ENCODE data around the gene FMO5. TPM values are rescaled to one million over a fixed set of nuclear protein-coding genes. Genes with fewer than 3 reads are reported as not detected.

Gene FMO5
- total and polyA plus RNA-seq, 5 donors from 2014 or later: 0.28 to 1.9 (median 0.98) TPM

- no peaks in the 10 kb centered on the region for H3K4me1 ChIP-seq (ENCODE audit: control insufficient read depth, insufficient read depth, low read length, poor library complexity, severe bottlenecking)
- H3K27ac ChIP-seq (ENCODE audit: insufficient read depth, low read length, poor library complexity, severe bottlenecking): no peak overlapping the region
- Mint-ChIP-seq H3K4me3 (no peak overlapping the region), H3K4me1 (peaks cover 0 to 2% (median 0%) of the 10 kb centered on the region in 4 donors), H3K27me3 (no peaks in the 10 kb centered on the region), H3K9me3 (no peaks in the 10 kb centered on the region), H3K36me3 (peaks cover 2% of the 10 kb centered on the region), H3K27ac (no peak overlapping the region)
- DNase-seq: no peak
- no peak for ATAC-seq (ENCODE audit: low read depth in 2 of 2)
- H3K27me3 ChIP-seq (ENCODE audit: control insufficient read depth, insufficient read depth, low read length): peaks cover 2% of the 10 kb centered on the region
- H3K4me3 ChIP-seq (ENCODE audit: low read depth, low read length): no peak overlapping the region
- H3K9me3 ChIP-seq (ENCODE audit: control insufficient read depth in 2 of 2, low read length in 2 of 2): no peaks in the 10 kb centered on the region
- H3K36me3 ChIP-seq (ENCODE audit: control insufficient read depth, insufficient read depth, low read length): no peaks in the 10 kb centered on the region
Observed at GRCh38 chr1:147210987-147211386, 14.2 kb downstream of the FMO5 start.

- no peaks in the 10 kb centered on the region for H3K27me3 ChIP-seq (ENCODE audit: control insufficient read depth, insufficient read depth, low read length)
- Mint-ChIP-seq H3K9me3 (no peaks in the 10 kb centered on the region), H3K27me3 (no peaks in the 10 kb centered on the region), H3K27ac (no peak overlapping the region), H3K36me3 (peaks cover 2% of the 10 kb centered on the region), H3K4me3 (no peak overlapping the region), H3K4me1 (no peaks in the 10 kb centered on the region)
- no peaks in the 10 kb centered on the region for H3K4me1 ChIP-seq (ENCODE audit: control insufficient read depth, insufficient read depth, low read length, poor library complexity, severe bottlenecking)
- no peak overlapping the region for H3K4me3 ChIP-seq (ENCODE audit: low read depth, low read length)
- H3K27ac ChIP-seq (ENCODE audit: insufficient read depth, low read length, poor library complexity, severe bottlenecking): no peak overlapping the region
- ATAC-seq (ENCODE audit: low read depth in 2 of 2) (no peak), DNase-seq (no peak)
- no peaks in the 10 kb centered on the region for H3K36me3 ChIP-seq (ENCODE audit: control insufficient read depth, insufficient read depth, low read length)
- no peaks in the 10 kb centered on the region for H3K9me3 ChIP-seq (ENCODE audit: control insufficient read depth in 2 of 2, low read length in 2 of 2)
Observed at GRCh38 chr1:147209825-147210821, 15.0 kb downstream of the FMO5 start.

- Mint-ChIP-seq H3K4me3 (no peak overlapping the region), H3K27ac (no peak overlapping the region), H3K4me1 (peaks cover 0 to 3% (median 0%) of the 10 kb centered on the region in 4 donors), H3K36me3 (peaks cover 9% of the 10 kb centered on the region), H3K9me3 (no peaks in the 10 kb centered on the region), H3K27me3 (no peaks in the 10 kb centered on the region)
- Histone ChIP-seq H3K4me3 (ENCODE audit: low read depth, low read length) (no peak overlapping the region), H3K36me3 (ENCODE audit: control insufficient read depth, insufficient read depth, low read length) (no peaks in the 10 kb centered on the region), H3K4me1 (ENCODE audit: control insufficient read depth, insufficient read depth, low read length, poor library complexity, severe bottlenecking) (no peaks in the 10 kb centered on the region), H3K9me3 (ENCODE audit: control insufficient read depth in 2 of 2, low read length in 2 of 2) (no peaks in the 10 kb centered on the region), H3K27ac (ENCODE audit: insufficient read depth, low read length, poor library complexity, severe bottlenecking) (no peak overlapping the region), H3K27me3 (ENCODE audit: control insufficient read depth, insufficient read depth, low read length) (no peaks in the 10 kb centered on the region)
- DNase-seq (no peak), ATAC-seq (ENCODE audit: low read depth in 2 of 2) (no peak)
Observed at GRCh38 chr1:147208619-147209018, 16.5 kb downstream of the FMO5 start.

GRCh38 chr1:147207192-147207591 lies 17.9 kb downstream of the FMO5 start:
- no peaks in the 10 kb centered on the region for H3K4me1 ChIP-seq (ENCODE audit: control insufficient read depth, insufficient read depth, low read length, poor library complexity, severe bottlenecking)
- no peaks in the 10 kb centered on the region for H3K9me3 ChIP-seq (ENCODE audit: control insufficient read depth in 2 of 2, low read length in 2 of 2)
- H3K36me3 ChIP-seq (ENCODE audit: control insufficient read depth, insufficient read depth, low read length): no peaks in the 10 kb centered on the region
- Mint-ChIP-seq H3K27me3 (no peaks in the 10 kb centered on the region), H3K4me3 (no peak overlapping the region), H3K9me3 (no peaks in the 10 kb centered on the region), H3K36me3 (peaks cover 20% of the 10 kb centered on the region), H3K27ac (no peak overlapping the region), H3K4me1 (peaks cover 0 to 3% (median 0%) of the 10 kb centered on the region in 4 donors)
- H3K4me3 ChIP-seq (ENCODE audit: low read depth, low read length): no peak overlapping the region
- no peaks in the 10 kb centered on the region for H3K27me3 ChIP-seq (ENCODE audit: control insufficient read depth, insufficient read depth, low read length)
- H3K27ac ChIP-seq (ENCODE audit: insufficient read depth, low read length, poor library complexity, severe bottlenecking): no peak overlapping the region
- ATAC-seq (ENCODE audit: low read depth in 2 of 2) (no peak), DNase-seq (no peak)

- DNase-seq (no peak), ATAC-seq (ENCODE audit: low read depth in 2 of 2) (no peak)
- Histone ChIP-seq H3K27ac (ENCODE audit: insufficient read depth, low read length, poor library complexity, severe bottlenecking) (no peak overlapping the region), H3K9me3 (ENCODE audit: control insufficient read depth in 2 of 2, low read length in 2 of 2) (no peaks in the 10 kb centered on the region), H3K36me3 (ENCODE audit: control insufficient read depth, insufficient read depth, low read length) (no peaks in the 10 kb centered on the region), H3K27me3 (ENCODE audit: control insufficient read depth, insufficient read depth, low read length) (no peaks in the 10 kb centered on the region), H3K4me1 (ENCODE audit: control insufficient read depth, insufficient read depth, low read length, poor library complexity, severe bottlenecking) (no peaks in the 10 kb centered on the region), H3K4me3 (ENCODE audit: low read depth, low read length) (no peak overlapping the region)
- H3K4me1 Mint-ChIP-seq: peaks cover 0 to 8% (median 0%) of the 10 kb centered on the region in 4 donors
- no peaks in the 10 kb centered on the region for H3K9me3 Mint-ChIP-seq
- peaks cover 20% of the 10 kb centered on the region for H3K36me3 Mint-ChIP-seq
- no peaks in the 10 kb centered on the region for H3K27me3 Mint-ChIP-seq
- no peak overlapping the region for H3K27ac Mint-ChIP-seq
- H3K4me3 Mint-ChIP-seq: no peak overlapping the region
Observed at GRCh38 chr1:147204080-147204479, 21.1 kb downstream of the FMO5 start.

- DNase-seq (no peak), ATAC-seq (ENCODE audit: low read depth in 2 of 2) (no peak)
- Histone ChIP-seq H3K9me3 (ENCODE audit: control insufficient read depth in 2 of 2, low read length in 2 of 2) (no peaks in the 10 kb centered on the region), H3K36me3 (ENCODE audit: control insufficient read depth, insufficient read depth, low read length) (no peaks in the 10 kb centered on the region), H3K4me1 (ENCODE audit: control insufficient read depth, insufficient read depth, low read length, poor library complexity, severe bottlenecking) (no peaks in the 10 kb centered on the region), H3K27ac (ENCODE audit: insufficient read depth, low read length, poor library complexity, severe bottlenecking) (no peak overlapping the region), H3K4me3 (ENCODE audit: low read depth, low read length) (no peak overlapping the region), H3K27me3 (ENCODE audit: control insufficient read depth, insufficient read depth, low read length) (no peaks in the 10 kb centered on the region)
- Mint-ChIP-seq H3K4me3 (no peak overlapping the region), H3K4me1 (peaks cover 0 to 8% (median 3%) of the 10 kb centered on the region in 4 donors), H3K36me3 (peaks cover 20% of the 10 kb centered on the region), H3K27me3 (no peaks in the 10 kb centered on the region), H3K9me3 (no peaks in the 10 kb centered on the region), H3K27ac (no peak overlapping the region)
Observed at GRCh38 chr1:147202576-147202975, 22.6 kb downstream of the FMO5 start.

- Histone ChIP-seq H3K4me1 (ENCODE audit: control insufficient read depth, insufficient read depth, low read length, poor library complexity, severe bottlenecking) (no peaks in the 10 kb centered on the region), H3K27ac (ENCODE audit: insufficient read depth, low read length, poor library complexity, severe bottlenecking) (no peak overlapping the region), H3K27me3 (ENCODE audit: control insufficient read depth, insufficient read depth, low read length) (no peaks in the 10 kb centered on the region), H3K9me3 (ENCODE audit: control insufficient read depth in 2 of 2, low read length in 2 of 2) (no peaks in the 10 kb centered on the region), H3K36me3 (ENCODE audit: control insufficient read depth, insufficient read depth, low read length) (no peaks in the 10 kb centered on the region), H3K4me3 (ENCODE audit: low read depth, low read length) (no peak overlapping the region)
- DNase-seq (no peak), ATAC-seq (ENCODE audit: low read depth in 2 of 2) (no peak)
- Mint-ChIP-seq H3K27me3 (no peaks in the 10 kb centered on the region), H3K4me3 (no peak overlapping the region), H3K36me3 (peaks cover 21% of the 10 kb centered on the region), H3K9me3 (no peaks in the 10 kb centered on the region), H3K27ac (no peak overlapping the region), H3K4me1 (peaks cover 0 to 11% (median 3%) of the 10 kb centered on the region in 4 donors)
Observed at GRCh38 chr1:147201786-147202185, 23.4 kb downstream of the FMO5 start.

- Mint-ChIP-seq H3K27me3 (no peaks in the 10 kb centered on the region), H3K4me1 (peaks cover 0 to 14% (median 3%) of the 10 kb centered on the region in 4 donors), H3K9me3 (no peaks in the 10 kb centered on the region), H3K4me3 (no peak overlapping the region), H3K27ac (no peak overlapping the region), H3K36me3 (peaks cover 24% of the 10 kb centered on the region)
- Histone ChIP-seq H3K36me3 (ENCODE audit: control insufficient read depth, insufficient read depth, low read length) (no peaks in the 10 kb centered on the region), H3K4me3 (ENCODE audit: low read depth, low read length) (no peak overlapping the region), H3K4me1 (ENCODE audit: control insufficient read depth, insufficient read depth, low read length, poor library complexity, severe bottlenecking) (no peaks in the 10 kb centered on the region), H3K9me3 (ENCODE audit: control insufficient read depth in 2 of 2, low read length in 2 of 2) (no peaks in the 10 kb centered on the region), H3K27me3 (ENCODE audit: control insufficient read depth, insufficient read depth, low read length) (no peaks in the 10 kb centered on the region), H3K27ac (ENCODE audit: insufficient read depth, low read length, poor library complexity, severe bottlenecking) (no peak overlapping the region)
- DNase-seq (no peak), ATAC-seq (ENCODE audit: low read depth in 2 of 2) (no peak)
Observed at GRCh38 chr1:147201276-147201675, 23.9 kb downstream of the FMO5 start.

Data from CD4-positive, CD25-positive, alpha-beta regulatory T cell (primary cell).